Measurements from ENCODE around the gene ACSS1.

DNA sequence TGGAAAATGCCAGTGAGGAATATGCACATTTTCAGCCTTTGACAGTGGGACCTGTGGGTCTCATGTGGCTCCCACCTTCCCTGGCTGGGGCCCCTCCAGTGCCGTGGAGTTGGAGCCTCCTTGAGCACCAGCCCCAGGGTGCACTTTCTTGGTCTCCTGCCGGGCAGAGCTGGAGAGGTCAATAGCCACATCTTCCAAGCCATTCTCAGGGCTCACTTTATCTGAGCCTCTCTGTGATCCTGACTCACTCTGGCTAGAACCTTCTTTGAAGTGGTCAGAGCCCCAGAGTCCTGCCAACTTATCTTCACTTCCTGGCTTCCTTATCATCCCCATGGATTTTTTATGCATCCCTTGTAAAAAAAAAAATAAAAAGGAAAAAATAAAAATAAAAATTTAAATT is 18.3 kb upstream of the ACSS1 start:
- TF ChIP-seq, protein P1, sequence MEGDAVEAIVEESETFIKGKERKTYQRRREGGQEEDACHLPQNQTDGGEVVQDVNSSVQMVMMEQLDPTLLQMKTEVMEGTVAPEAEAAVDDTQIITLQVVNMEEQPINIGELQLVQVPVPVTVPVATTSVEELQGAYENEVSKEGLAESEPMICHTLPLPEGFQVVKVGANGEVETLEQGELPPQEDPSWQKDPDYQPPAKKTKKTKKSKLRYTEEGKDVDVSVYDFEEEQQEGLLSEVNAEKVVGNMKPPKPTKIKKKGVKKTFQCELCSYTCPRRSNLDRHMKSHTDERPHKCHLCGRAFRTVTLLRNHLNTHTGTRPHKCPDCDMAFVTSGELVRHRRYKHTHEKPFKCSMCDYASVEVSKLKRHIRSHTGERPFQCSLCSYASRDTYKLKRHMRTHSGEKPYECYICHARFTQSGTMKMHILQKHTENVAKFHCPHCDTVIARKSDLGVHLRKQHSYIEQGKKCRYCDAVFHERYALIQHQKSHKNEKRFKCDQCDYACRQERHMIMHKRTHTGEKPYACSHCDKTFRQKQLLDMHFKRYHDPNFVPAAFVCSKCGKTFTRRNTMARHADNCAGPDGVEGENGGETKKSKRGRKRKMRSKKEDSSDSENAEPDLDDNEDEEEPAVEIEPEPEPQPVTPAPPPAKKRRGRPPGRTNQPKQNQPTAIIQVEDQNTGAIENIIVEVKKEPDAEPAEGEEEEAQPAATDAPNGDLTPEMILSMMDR (IDR thresholded peaks at IDR 0.05) = no peak
- no peak for TF ChIP-seq POLR2A (IDR thresholded peaks at IDR 0.05)
